ENCODE results near the gene MEIOSIN.

Gene MEIOSIN

DNA sequence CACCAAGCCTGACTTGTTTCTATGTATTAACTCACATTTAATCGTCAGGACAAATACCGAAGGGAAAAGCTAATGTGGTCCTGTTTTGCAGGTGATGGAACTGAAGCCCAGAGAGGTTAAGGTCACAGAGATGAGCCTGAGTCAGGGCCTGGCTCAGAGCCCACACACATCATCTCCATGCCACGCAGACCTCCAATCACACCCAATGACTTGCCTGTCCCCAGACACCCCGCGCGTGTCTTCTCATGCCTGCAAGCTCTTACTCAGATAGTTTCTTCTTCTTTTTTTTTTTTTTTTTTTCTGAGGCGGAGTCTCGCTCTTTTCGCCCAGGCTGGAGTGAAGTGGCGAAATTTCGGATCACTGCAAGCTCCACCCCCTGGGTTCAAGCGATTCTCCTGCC is 19.4 kb downstream of the MEIOSIN start:
- intact Hi-C loops (cut with DNase I; ENCODE audit: low total_unique reads), result no loop called here
- H3K27ac ChIP-seq, result no peak overlapping the region

DNA sequence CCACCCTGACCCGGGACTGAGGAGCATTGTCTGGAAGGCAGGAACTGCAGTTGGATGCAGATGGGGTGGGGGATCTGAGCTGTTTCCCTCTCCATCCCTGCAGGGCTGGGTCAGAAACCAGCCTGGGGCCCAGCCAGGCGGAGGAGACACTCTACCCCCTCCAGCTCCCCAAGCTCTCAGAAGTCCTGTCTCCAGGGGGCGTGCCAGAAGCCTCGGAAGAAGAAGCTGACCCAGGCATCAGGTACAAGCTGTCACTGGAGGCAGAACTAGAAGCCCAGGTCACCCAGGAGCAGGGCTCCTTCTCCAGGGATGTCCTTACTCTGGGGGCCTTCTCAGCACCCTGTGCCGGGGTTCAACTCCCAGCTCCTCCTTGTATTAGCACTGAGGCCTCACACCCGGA is 20.3 kb downstream of the MEIOSIN start:
- Histone ChIP-seq H3K4me3 (no peak overlapping the region), H3K36me3 (no peaks in the 10 kb centered on the region), H3K9me3 (no peaks in the 10 kb centered on the region), H3K27me3 (peaks cover 0 to 12% of the 10 kb centered on the region in 2 donors), H3K4me1 (no peaks in the 10 kb centered on the region), H3K27ac (no peak overlapping the region)
- no peak for DNase-seq
- intact Hi-C loops (cut with DNase I; ENCODE audit: low total_unique reads), result no loop called here
- TF ChIP-seq CTCF (IDR thresholded peaks at IDR 0.05), result no peak

More for the DNA sequence above, 19.4 kb downstream of the MEIOSIN start:
- TF ChIP-seq CTCF (IDR thresholded peaks at IDR 0.05), result no peak
- Histone ChIP-seq H3K4me3 (no peak overlapping the region), H3K36me3 (no peaks in the 10 kb centered on the region), H3K9me3 (no peaks in the 10 kb centered on the region), H3K4me1 (no peaks in the 10 kb centered on the region), H3K27me3 (peaks cover 0 to 12% of the 10 kb centered on the region in 2 donors)
- DNase-seq, result no peak

DNA sequence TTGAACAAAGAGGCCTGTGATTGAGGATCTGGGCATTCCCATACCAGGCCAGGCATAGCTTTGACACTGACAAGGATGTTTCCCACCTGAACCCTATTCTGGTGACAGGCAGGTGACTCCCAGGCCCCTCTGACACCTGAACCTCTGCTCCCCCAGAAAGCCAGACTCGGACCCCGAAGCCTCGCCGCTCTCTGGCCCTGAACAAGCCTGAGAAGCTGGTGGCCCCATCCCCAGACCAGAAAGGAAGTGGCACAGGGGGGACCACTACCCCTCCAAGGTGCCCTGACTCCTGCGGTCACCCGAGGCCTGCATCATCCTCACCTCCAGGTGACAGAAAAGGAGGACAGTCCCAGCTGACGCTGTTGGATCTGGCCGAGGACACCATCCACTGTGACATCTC is 21.1 kb downstream of the MEIOSIN start:
- no peak for DNase-seq
- no peak for TF ChIP-seq CTCF (IDR thresholded peaks at IDR 0.05)
- H3K27ac ChIP-seq, result no peak overlapping the region
- intact Hi-C loops (cut with DNase I; ENCODE audit: low total_unique reads), result no loop called here
- no peak overlapping the region for H3K4me3 ChIP-seq
- no peaks in the 10 kb centered on the region for H3K9me3 ChIP-seq
- no peaks in the 10 kb centered on the region for H3K4me1 ChIP-seq
- peaks cover 0 to 7% of the 10 kb centered on the region in 2 donors for H3K27me3 ChIP-seq
- no peaks in the 10 kb centered on the region for H3K36me3 ChIP-seq

GRCh38 chr19:45757695-45758094 is 24.5 kb downstream of the MEIOSIN start:
- intact Hi-C loops (cut with DNase I; ENCODE audit: low total_unique reads), result no loop called here
- no peak for DNase-seq
- no peak overlapping the region for H3K27ac ChIP-seq
- TF ChIP-seq CTCF (IDR thresholded peaks at IDR 0.05), result no peak
- H3K36me3 ChIP-seq, result no peaks in the 10 kb centered on the region
- no peaks in the 10 kb centered on the region for H3K4me1 ChIP-seq
- peaks cover 0 to 7% of the 10 kb centered on the region in 2 donors for H3K27me3 ChIP-seq
- no peak overlapping the region for H3K4me3 ChIP-seq
- H3K9me3 ChIP-seq, result no peaks in the 10 kb centered on the region

GRCh38 chr19:45758921-45759320 is 25.7 kb downstream of the MEIOSIN start:
- H3K36me3 ChIP-seq, result no peaks in the 10 kb centered on the region
- DNase-seq, result no peak
- H3K27me3 ChIP-seq, result peaks cover 0 to 7% of the 10 kb centered on the region in 2 donors
- TF ChIP-seq CTCF (IDR thresholded peaks at IDR 0.05), result no peak
- no peak overlapping the region for H3K27ac ChIP-seq
- no peaks in the 10 kb centered on the region for H3K9me3 ChIP-seq
- intact Hi-C loops (cut with DNase I; ENCODE audit: low total_unique reads), result no loop called here
- no peak overlapping the region for H3K4me3 ChIP-seq
- H3K4me1 ChIP-seq, result peaks cover 0 to 5% (median 5%) of the 10 kb centered on the region in 4 donors

DNA sequence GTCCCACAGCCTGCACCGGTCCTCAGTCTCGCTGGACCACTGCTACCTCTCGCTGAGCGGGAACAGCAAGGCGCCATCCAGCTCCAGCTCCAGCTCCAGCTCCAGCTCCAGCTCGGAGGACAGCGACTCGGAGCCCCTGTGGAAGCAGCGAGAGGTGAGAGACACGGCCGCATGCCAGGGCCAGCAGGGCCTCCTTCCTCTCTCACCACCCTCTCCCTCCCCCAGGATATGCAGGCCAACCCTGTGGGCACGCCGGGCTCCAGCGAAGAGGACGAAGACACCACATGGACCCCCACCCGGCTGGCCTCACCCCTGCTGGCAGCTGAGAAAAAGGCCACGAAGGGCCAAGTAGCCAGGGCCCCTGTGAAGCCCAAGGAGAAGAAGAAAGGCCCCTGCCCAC is 28.5 kb downstream of the MEIOSIN start:
- Histone ChIP-seq H3K9me3 (no peaks in the 10 kb centered on the region), H3K36me3 (peaks cover 0 to 15% (median 0%) of the 10 kb centered on the region in 3 donors), H3K27me3 (no peaks in the 10 kb centered on the region), H3K4me3 (no peak overlapping the region), H3K4me1 (peaks cover 0 to 33% (median 32%) of the 10 kb centered on the region in 4 donors), H3K27ac (no peak overlapping the region)
- intact Hi-C loops (cut with DNase I; ENCODE audit: low total_unique reads), result loop anchor here (10.0 kb wide), 1 partner anchor 47 kb away; no protein-coding TSS in a partner anchor
- DNase-seq, result no peak
- no peak for TF ChIP-seq CTCF (IDR thresholded peaks at IDR 0.05)

All from tibial artery (tissue), 4 donors.